Endothelial cell of umbilical vein (primary cell): ENCODE measurements around the gene C14orf93. TPM values are rescaled to one million over a fixed set of nuclear protein-coding genes. Genes with fewer than 3 reads are reported as not detected.

Experiments used
- BruUV-seq: library from RNA; stranded (reverse); fragments of 400-500 nt; replicated peaks from 2 replicates; lab custom pipeline; 2021; lab: Mats Ljungman, UMichigan
- CTCF ChIA-PET: fragments of 300-600, 350-600 bp; sonication (Branson Sonifier 250); formaldehyde crosslinking; loops from one replicate; lab custom pipeline; 2021; ENCODE audit warnings: antibody characterized with exemption, inconsistent platforms; lab: Charles Lee
- POLR2A ChIA-PET: fragments of 300-600, 350-600 bp; sonication (Branson Sonifier 250); formaldehyde crosslinking; loops from one replicate; lab custom pipeline; 2021; ENCODE audit warnings: antibody characterized with exemption, inconsistent platforms; lab: Charles Lee
- DNase-seq: peaks from one replicate; pipeline ENCODE4 v3.0.0-alpha.2; 2011; ENCODE audit warnings: low read depth, low spot score
- FAIRE-seq: peaks from 2 replicates; lab custom pipeline; 2011; peaks lifted over from hg19 to GRCh38; lab: Jason Lieb, UNC
- H2AFZ ChIP-seq: 2 replicates; pipeline ENCODE4 v1.6.0; 2012; ENCODE audit warnings: low read depth, low read length, control low read depth, inconsistent platforms
- H3K27ac ChIP-seq: 2 replicates; pipeline ENCODE4 v1.5.1; 2011; ENCODE audit warnings: low read depth, mild to moderate bottlenecking, control low read depth, low read length, moderate library complexity; ENCODE audit not compliant: insufficient read depth
- H3K27me3 ChIP-seq, 2 experiments: 2 replicates each; pipeline versions ENCODE4 v1.6.0 to v1.6.1; 2011; ENCODE audit warnings: low read length in 2 of 2, mixed read lengths in 1 of 2; ENCODE audit not compliant: control insufficient read depth in 2 of 2, insufficient read depth in 2 of 2
- H3K36me3 ChIP-seq, 2 experiments: 2 replicates in 1 of 2; 3 replicates in 1 of 2; pipeline ENCODE4 v1.5.1; 2011; ENCODE audit warnings: low read length in 2 of 2, mild to moderate bottlenecking in 1 of 2, moderate library complexity in 1 of 2; ENCODE audit not compliant: control insufficient read depth in 2 of 2, insufficient read depth in 2 of 2; ENCODE audit errors: extremely low read depth in 1 of 2
- H3K4me1 ChIP-seq: 3 replicates; pipeline ENCODE4 v1.5.1; 2011; ENCODE audit warnings: mild to moderate bottlenecking, low read length; ENCODE audit not compliant: control insufficient read depth, insufficient read depth; ENCODE audit errors: extremely low read depth
- H3K4me2 ChIP-seq: 2 replicates; pipeline ENCODE4 v1.6.1; 2011; ENCODE audit warnings: low read length, control low read depth, mixed read lengths; ENCODE audit not compliant: insufficient read depth
- H3K4me3 ChIP-seq, 3 experiments: fragments of 200-600 bp in 1 of 3; sonication (generic), shearing (Covaris generic) in 1 of 3; replicated peaks in 1 of 3; 2 replicates each; pipeline ENCODE4 v1.5.1; 2011 to 2016; ENCODE audit warnings: control low read depth in 3 of 3, low read length in 3 of 3, mild to moderate bottlenecking in 2 of 3, inconsistent platforms in 1 of 3, low read depth in 1 of 3, moderate library complexity in 1 of 3; ENCODE audit not compliant: insufficient read depth in 1 of 3
- H3K79me2 ChIP-seq: 2 replicates; pipeline ENCODE4 v1.6.0; 2012; ENCODE audit warnings: low read length, inconsistent platforms; ENCODE audit not compliant: control insufficient read depth, insufficient read depth
- H3K9ac ChIP-seq: replicated peaks from 2 replicates; pipeline ENCODE3; 2011; ENCODE audit warnings: low read length, control low read depth; ENCODE audit not compliant: insufficient read depth; ENCODE audit errors: extremely low read depth
- H3K9me1 ChIP-seq: replicated peaks from 3 replicates; pipeline ENCODE4 v1.6.0; 2011; ENCODE audit warnings: mild to moderate bottlenecking, low read length; ENCODE audit not compliant: control insufficient read depth, insufficient read depth; ENCODE audit errors: extremely low read depth
- H3K9me3 ChIP-seq: replicated peaks from 2 replicates; pipeline ENCODE4 v1.5.1; 2012; ENCODE audit warnings: low read length, inconsistent platforms; ENCODE audit not compliant: control insufficient read depth, insufficient read depth
- H4K20me1 ChIP-seq: replicated peaks from 2 replicates; pipeline ENCODE3; 2011; ENCODE audit warnings: mild to moderate bottlenecking, low read length; ENCODE audit not compliant: control insufficient read depth, insufficient read depth; ENCODE audit errors: extremely low read depth
- EZH2 ChIP-seq: IDR thresholded peaks from 2 replicates; pipeline ENCODE4 v1.6.1; 2012; ENCODE audit warnings: borderline replicate concordance, low read depth, mild to moderate bottlenecking, moderate library complexity, low read length, inconsistent platforms; ENCODE audit not compliant: severe bottlenecking
- FOS ChIP-seq: IDR thresholded peaks from 2 replicates; pipeline ENCODE4 v1.6.1; 2011; ENCODE audit warnings: mild to moderate bottlenecking, low read length, moderate library complexity, borderline replicate concordance; ENCODE audit not compliant: insufficient read depth
- GATA2 ChIP-seq: IDR thresholded peaks from 2 replicates; pipeline ENCODE4 v1.7.0; 2011; ENCODE audit warnings: low read depth, mild to moderate bottlenecking, moderate library complexity, mixed read lengths, low read length; ENCODE audit not compliant: insufficient read length, insufficient read depth
- JUN ChIP-seq: IDR thresholded peaks from 2 replicates; pipeline ENCODE4 v1.6.1; 2011; ENCODE audit warnings: borderline replicate concordance, low read depth; ENCODE audit not compliant: insufficient read length, insufficient read depth
- MYC ChIP-seq: IDR thresholded peaks from one replicate; pipeline ENCODE4 v1.6.1; 2011; ENCODE audit warnings: mild to moderate bottlenecking, low read depth, low read length
- POLR2A ChIP-seq: IDR thresholded peaks from 2 replicates; pipeline ENCODE4 v1.6.1; 2012; ENCODE audit warnings: low read depth, mild to moderate bottlenecking, control low read depth, low read length
- POLR2AphosphoS5 ChIP-seq: IDR thresholded peaks from 2 replicates; pipeline ENCODE4 v1.6.1; 2012; ENCODE audit warnings: low read depth, mild to moderate bottlenecking, control low read depth, low read length, moderate library complexity; ENCODE audit not compliant: insufficient read depth
- dilution Hi-C: fragments of 300-500 bp; cut with MboI; formaldehyde crosslinking; loops from one replicate; pipeline ENCODE4 v1.15.0; 2019; ENCODE audit warnings: low sequenced_read_pairs; ENCODE audit not compliant: extremely low pct_ligation_motif_present
- intact Hi-C: fragments of 100-400 bp; cut with micrococcal nuclease; formaldehyde crosslinking; loops from one replicate; pipeline ENCODE4 v1.10.0; 2022
- polyA plus RNA-seq, 4 experiments: library from polyadenylated mRNA; depleted of rRNA in 3 of 4; stranded (reverse) in 3 of 4; unstranded in 1 of 4; fragments of >200 nt; gene quantifications; 2 replicates each; pipeline versions ENCODE4 v1.2.1 to v1.2.3, GENCODE V29; 2011 to 2012; ENCODE audit warnings: missing spikeins in 1 of 4
- total RNA-seq: library from RNA; stranded (reverse); gene quantifications from 2 replicates; pipeline ENCODE4 v1.2.3, GENCODE V29; 2021
- TF ChIP-seq, protein P1 (sequence below): IDR thresholded peaks from 2 replicates; pipeline ENCODE4 v1.6.1; 2011; ENCODE audit not compliant: insufficient read depth, insufficient read length
- TF ChIP-seq, protein P2 (sequence below), 2 donors: IDR thresholded peaks; 1 replicate in 1 of 2; 2 replicates in 1 of 2; pipeline ENCODE4 v1.5.1; 2011; ENCODE audit warnings: low read length in 2 of 2, mild to moderate bottlenecking in 2 of 2, moderate library complexity in 2 of 2, control low read depth in 1 of 2, inconsistent platforms in 1 of 2, low read depth in 1 of 2; ENCODE audit not compliant: insufficient read depth in 1 of 2; ENCODE audit errors: extremely low read depth in 1 of 2

C14orf93 gene
- total and polyA plus RNA-seq, 2 donors (not counting 3 experiments of a cell fraction or from before 2014, with no cell fraction given): 7.1 to 9.2 TPM

DNA sequence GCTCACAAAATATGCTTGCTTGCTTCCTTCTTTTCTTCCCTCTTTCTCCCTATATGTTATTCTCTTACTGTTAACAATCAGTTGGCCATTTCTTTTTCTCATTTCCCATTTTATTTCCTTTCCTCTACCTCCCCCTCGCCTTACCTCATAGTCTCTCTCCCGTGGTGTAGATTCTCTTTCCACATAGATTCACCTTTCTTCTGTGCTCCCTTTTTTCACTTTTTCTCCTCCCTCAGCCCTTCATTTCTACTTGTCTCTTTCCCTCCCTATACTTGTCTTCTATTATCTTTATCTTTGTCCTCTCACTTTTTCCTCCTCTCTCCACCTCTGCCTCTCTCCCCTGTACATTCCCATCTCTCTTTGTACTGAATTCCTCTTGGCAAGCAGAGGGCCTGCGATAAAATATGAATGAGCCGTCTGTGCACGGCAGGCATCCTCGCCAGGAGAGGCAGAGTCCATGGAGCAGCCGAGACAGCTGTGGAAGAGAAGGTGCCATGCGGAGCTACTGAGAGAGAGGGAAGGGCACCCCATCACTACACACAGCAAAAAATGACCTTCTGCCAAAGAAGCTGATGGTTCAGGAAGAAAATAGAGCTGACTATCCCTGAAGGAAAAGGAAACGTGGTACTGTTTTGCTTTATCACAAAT lies 12.1 kb downstream of the C14orf93 start:
- Histone ChIP-seq H3K4me1 (peaks cover 4% of the 10 kb centered on the region), H3K4me3 (no peak overlapping the region), H3K79me2 (no peaks in the 10 kb centered on the region), H3K4me2 (no peak overlapping the region), H3K9me1 (no peaks in the 10 kb centered on the region), H3K9me3 (no peaks in the 10 kb centered on the region), H2AFZ (no peak overlapping the region), H3K36me3 (no peaks in the 10 kb centered on the region), H3K27ac (no peak overlapping the region), H3K27me3 (no peaks in the 10 kb centered on the region), H4K20me1 (no peaks in the 10 kb centered on the region), H3K9ac (no peak overlapping the region)
- no peak for DNase-seq
- intact Hi-C loops: no loop called here
- POLR2A ChIA-PET: no interaction called here
- TF ChIP-seq, protein P1, sequence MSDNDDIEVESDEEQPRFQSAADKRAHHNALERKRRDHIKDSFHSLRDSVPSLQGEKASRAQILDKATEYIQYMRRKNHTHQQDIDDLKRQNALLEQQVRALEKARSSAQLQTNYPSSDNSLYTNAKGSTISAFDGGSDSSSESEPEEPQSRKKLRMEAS: no peak
- no peak for TF ChIP-seq JUN
- TF ChIP-seq MYC: no peak
- no peak for TF ChIP-seq EZH2
- no peak for TF ChIP-seq GATA2
- no peak for TF ChIP-seq POLR2AphosphoS5
- no peak for TF ChIP-seq FOS
- no peak for TF ChIP-seq POLR2A
- TF ChIP-seq, protein P2, sequence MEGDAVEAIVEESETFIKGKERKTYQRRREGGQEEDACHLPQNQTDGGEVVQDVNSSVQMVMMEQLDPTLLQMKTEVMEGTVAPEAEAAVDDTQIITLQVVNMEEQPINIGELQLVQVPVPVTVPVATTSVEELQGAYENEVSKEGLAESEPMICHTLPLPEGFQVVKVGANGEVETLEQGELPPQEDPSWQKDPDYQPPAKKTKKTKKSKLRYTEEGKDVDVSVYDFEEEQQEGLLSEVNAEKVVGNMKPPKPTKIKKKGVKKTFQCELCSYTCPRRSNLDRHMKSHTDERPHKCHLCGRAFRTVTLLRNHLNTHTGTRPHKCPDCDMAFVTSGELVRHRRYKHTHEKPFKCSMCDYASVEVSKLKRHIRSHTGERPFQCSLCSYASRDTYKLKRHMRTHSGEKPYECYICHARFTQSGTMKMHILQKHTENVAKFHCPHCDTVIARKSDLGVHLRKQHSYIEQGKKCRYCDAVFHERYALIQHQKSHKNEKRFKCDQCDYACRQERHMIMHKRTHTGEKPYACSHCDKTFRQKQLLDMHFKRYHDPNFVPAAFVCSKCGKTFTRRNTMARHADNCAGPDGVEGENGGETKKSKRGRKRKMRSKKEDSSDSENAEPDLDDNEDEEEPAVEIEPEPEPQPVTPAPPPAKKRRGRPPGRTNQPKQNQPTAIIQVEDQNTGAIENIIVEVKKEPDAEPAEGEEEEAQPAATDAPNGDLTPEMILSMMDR (IDR thresholded peaks at IDR 0.05; ENCODE audit: extremely low read depth in 1 of 2, insufficient read depth in 1 of 2, low read depth in 1 of 2, low read length in 2 of 2): no peak
- dilution Hi-C loops: no loop called here
- CTCF ChIA-PET: interaction anchor here (0.5 to 5.2 kb wide), 4 partner anchors 9 to 64 kb away, joined by 4 to 148 read pairs (median 6); no protein-coding TSS in a partner anchor
- BruUV-seq: no TSS peak
- FAIRE-seq: no peak
